ENCODE results near the gene CIITA. TPM values are rescaled to one million over a fixed set of nuclear protein-coding genes. Genes with fewer than 3 reads are reported as not detected.

Gene CIITA
- total and polyA plus RNA-seq, 9 of the 15 experiments (the other 6 are each of a cell fraction or from before 2014, with no cell fraction given): 0.01 to 0.20 (median 0.11) TPM; not detected in 4

DNA sequence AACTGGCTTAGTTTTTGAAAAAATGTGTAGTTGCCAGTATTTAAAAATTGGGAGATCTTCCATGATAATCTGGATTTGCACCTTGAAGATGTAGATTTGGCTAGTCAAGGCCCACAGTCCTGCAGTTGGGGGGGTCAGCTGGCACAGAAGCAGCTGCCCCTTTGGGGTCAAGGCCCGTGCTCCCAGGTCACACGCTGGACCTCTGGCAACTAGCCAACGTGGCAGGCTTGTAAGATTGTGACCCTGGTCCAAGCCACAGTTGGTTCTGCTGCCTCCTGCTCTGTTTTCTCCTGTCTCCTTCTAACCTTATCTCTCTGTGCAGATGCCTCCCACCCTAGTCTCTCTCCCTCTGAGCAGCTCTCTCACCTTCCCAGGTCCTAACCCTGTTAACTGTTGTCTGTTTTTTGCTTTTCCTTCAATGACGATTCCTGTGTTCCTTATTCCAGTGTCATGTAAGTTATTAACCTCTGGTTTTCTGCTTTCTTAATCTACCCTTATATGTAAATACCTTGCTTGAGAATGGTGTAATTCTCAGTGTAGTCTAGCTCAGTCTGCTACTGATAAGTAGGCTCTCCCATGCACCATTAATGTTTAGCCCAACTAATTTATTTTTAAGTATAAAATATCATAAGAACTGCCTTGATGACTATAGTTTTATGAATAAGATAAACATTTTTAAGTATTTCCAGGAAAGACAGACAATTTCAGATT, 95.3 kb downstream of the CIITA start (continued):
- peak; percentile 95 for TF ChIP-seq KLF16 (IDR thresholded peaks at IDR 0.05)
- peak; percentile 96 for TF ChIP-seq CC2D1A (IDR thresholded peaks at IDR 0.05)
- TF ChIP-seq CREB3 (tag; conservative IDR thresholded peaks at IDR 0.05; ENCODE audit: low read depth): no peak; the same call in 1 of the 2 replicates
- TF ChIP-seq GATA2 (CRISPR knock-in tag; IDR thresholded peaks at IDR 0.05): peak; percentile 94
- peak; percentile 99 for TF ChIP-seq SMARCA4 (IDR thresholded peaks at IDR 0.05)
- no peak for TF ChIP-seq SREBF2 (CRISPR knock-in tag; IDR thresholded peaks at IDR 0.05)
- TF ChIP-seq MYNN (IDR thresholded peaks at IDR 0.05): peak; percentile 92
- no peak for TF ChIP-seq MYNN (CRISPR knock-in tag; IDR thresholded peaks at IDR 0.05)
- no peak for TF ChIP-seq ZNF79 (CRISPR knock-in tag; IDR thresholded peaks at IDR 0.05; ENCODE audit: low read depth)
- TF ChIP-seq CBX8 (IDR thresholded peaks at IDR 0.05; ENCODE audit: borderline replicate concordance, extremely low read depth, low read depth, low read length, poor library complexity, severe bottlenecking): no peak
- TF ChIP-seq CSDE1 (IDR thresholded peaks at IDR 0.05): no peak
- peak; percentile 75 for TF ChIP-seq EP400 (IDR thresholded peaks at IDR 0.05)
- TF ChIP-seq, protein P1, sequence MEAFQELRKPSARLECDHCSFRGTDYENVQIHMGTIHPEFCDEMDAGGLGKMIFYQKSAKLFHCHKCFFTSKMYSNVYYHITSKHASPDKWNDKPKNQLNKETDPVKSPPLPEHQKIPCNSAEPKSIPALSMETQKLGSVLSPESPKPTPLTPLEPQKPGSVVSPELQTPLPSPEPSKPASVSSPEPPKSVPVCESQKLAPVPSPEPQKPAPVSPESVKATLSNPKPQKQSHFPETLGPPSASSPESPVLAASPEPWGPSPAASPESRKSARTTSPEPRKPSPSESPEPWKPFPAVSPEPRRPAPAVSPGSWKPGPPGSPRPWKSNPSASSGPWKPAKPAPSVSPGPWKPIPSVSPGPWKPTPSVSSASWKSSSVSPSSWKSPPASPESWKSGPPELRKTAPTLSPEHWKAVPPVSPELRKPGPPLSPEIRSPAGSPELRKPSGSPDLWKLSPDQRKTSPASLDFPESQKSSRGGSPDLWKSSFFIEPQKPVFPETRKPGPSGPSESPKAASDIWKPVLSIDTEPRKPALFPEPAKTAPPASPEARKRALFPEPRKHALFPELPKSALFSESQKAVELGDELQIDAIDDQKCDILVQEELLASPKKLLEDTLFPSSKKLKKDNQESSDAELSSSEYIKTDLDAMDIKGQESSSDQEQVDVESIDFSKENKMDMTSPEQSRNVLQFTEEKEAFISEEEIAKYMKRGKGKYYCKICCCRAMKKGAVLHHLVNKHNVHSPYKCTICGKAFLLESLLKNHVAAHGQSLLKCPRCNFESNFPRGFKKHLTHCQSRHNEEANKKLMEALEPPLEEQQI (IDR thresholded peaks at IDR 0.05): peak; percentile 92; the same call in 1 of the 2 replicates
- no peak for TF ChIP-seq SMARCA5 (IDR thresholded peaks at IDR 0.05)
- no peak for TF ChIP-seq DEAF1 (CRISPR knock-in tag; IDR thresholded peaks at IDR 0.05)
- peak; percentile 92 for TF ChIP-seq SOX6 (IDR thresholded peaks at IDR 0.05)
- TF ChIP-seq HEY1 (CRISPR knock-in tag; IDR thresholded peaks at IDR 0.05; ENCODE audit: borderline replicate concordance): peak; percentile 32; the same call in 1 of the 2 replicates
- no peak for TF ChIP-seq ZNF239 (CRISPR knock-in tag; IDR thresholded peaks at IDR 0.05)
- TF ChIP-seq, protein P2, sequence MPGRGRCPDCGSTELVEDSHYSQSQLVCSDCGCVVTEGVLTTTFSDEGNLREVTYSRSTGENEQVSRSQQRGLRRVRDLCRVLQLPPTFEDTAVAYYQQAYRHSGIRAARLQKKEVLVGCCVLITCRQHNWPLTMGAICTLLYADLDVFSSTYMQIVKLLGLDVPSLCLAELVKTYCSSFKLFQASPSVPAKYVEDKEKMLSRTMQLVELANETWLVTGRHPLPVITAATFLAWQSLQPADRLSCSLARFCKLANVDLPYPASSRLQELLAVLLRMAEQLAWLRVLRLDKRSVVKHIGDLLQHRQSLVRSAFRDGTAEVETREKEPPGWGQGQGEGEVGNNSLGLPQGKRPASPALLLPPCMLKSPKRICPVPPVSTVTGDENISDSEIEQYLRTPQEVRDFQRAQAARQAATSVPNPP (IDR thresholded peaks at IDR 0.05; ENCODE audit: borderline replicate concordance, insufficient read depth, insufficient read length): no peak
- TF ChIP-seq ARHGAP35 (IDR thresholded peaks at IDR 0.05; ENCODE audit: partially characterized antibody): no peak
- TF ChIP-seq TCF3 (CRISPR knock-in tag; IDR thresholded peaks at IDR 0.05): peak; percentile 98
- TF ChIP-seq LARP7 (IDR thresholded peaks at IDR 0.05): no peak; the same call in 1 of the 2 replicates
- TF ChIP-seq JUND (IDR thresholded peaks at IDR 0.05; ENCODE audit: borderline replicate concordance, low read depth, low read length): peak; percentile 65; the same call in 1 of the 2 replicates
- peak; percentile 46; the same call in 1 of the 3 replicates for TF ChIP-seq JUND (tag; IDR thresholded peaks at IDR 0.05; ENCODE audit: borderline replicate concordance, low read depth, low read length)
